ENCODE data around the gene ALG2. TPM values are rescaled to one million over a fixed set of nuclear protein-coding genes. Genes with fewer than 3 reads are reported as not detected.

The ALG2 gene
- total RNA-seq, 1 donor from 2014 or later: 33.0 TPM

- peaks cover 2% of the 10 kb centered on the region for H3K4me1 Mint-ChIP-seq (ENCODE audit: unreplicated experiment)
- peaks cover 35% of the 10 kb centered on the region for H3K36me3 Mint-ChIP-seq (ENCODE audit: unreplicated experiment)
- DNase-seq (ENCODE audit: extremely low spot score, unreplicated experiment): no peak
- H3K4me3 Mint-ChIP-seq (ENCODE audit: unreplicated experiment): no peak overlapping the region
- H3K27ac Mint-ChIP-seq (ENCODE audit: unreplicated experiment): no peak overlapping the region
- no peaks in the 10 kb centered on the region for H3K9me3 Mint-ChIP-seq (ENCODE audit: unreplicated experiment)
- no peaks in the 10 kb centered on the region for H3K27me3 Mint-ChIP-seq (ENCODE audit: unreplicated experiment)
- TF ChIP-seq CTCF (IDR thresholded peaks at IDR 0.05): no peak
Observed at GRCh38 chr9:99230206-99230605, 8.5 kb upstream of the ALG2 start.

GRCh38 chr9:99226054-99226453 lies 4.3 kb upstream of the ALG2 start:
- H3K4me3 Mint-ChIP-seq (ENCODE audit: unreplicated experiment): no peak overlapping the region
- no peak for DNase-seq (ENCODE audit: extremely low spot score, unreplicated experiment)
- no peak for TF ChIP-seq CTCF (IDR thresholded peaks at IDR 0.05)
- peaks cover 25% of the 10 kb centered on the region for H3K4me1 Mint-ChIP-seq (ENCODE audit: unreplicated experiment)
- peaks cover 31% of the 10 kb centered on the region for H3K36me3 Mint-ChIP-seq (ENCODE audit: unreplicated experiment)
- no peaks in the 10 kb centered on the region for H3K9me3 Mint-ChIP-seq (ENCODE audit: unreplicated experiment)
- H3K27me3 Mint-ChIP-seq (ENCODE audit: unreplicated experiment): no peaks in the 10 kb centered on the region
- no peak overlapping the region for H3K27ac Mint-ChIP-seq (ENCODE audit: unreplicated experiment)

- no peaks in the 10 kb centered on the region for H3K9me3 Mint-ChIP-seq (ENCODE audit: unreplicated experiment)
- H3K36me3 Mint-ChIP-seq (ENCODE audit: unreplicated experiment): peaks cover 22% of the 10 kb centered on the region
- H3K27ac Mint-ChIP-seq (ENCODE audit: unreplicated experiment): no peak overlapping the region
- no peaks in the 10 kb centered on the region for H3K27me3 Mint-ChIP-seq (ENCODE audit: unreplicated experiment)
- TF ChIP-seq CTCF (IDR thresholded peaks at IDR 0.05): no peak
- H3K4me3 Mint-ChIP-seq (ENCODE audit: unreplicated experiment): peak overlapping the region; percentile 99
- peaks cover 40% of the 10 kb centered on the region for H3K4me1 Mint-ChIP-seq (ENCODE audit: unreplicated experiment)
- no peak for DNase-seq (ENCODE audit: extremely low spot score, unreplicated experiment)
Observed at GRCh38 chr9:99224445-99224844, 2.7 kb upstream of the ALG2 start.

- no peak for TF ChIP-seq CTCF (IDR thresholded peaks at IDR 0.05)
- no peak for DNase-seq (ENCODE audit: extremely low spot score, unreplicated experiment)
- H3K36me3 Mint-ChIP-seq (ENCODE audit: unreplicated experiment): peaks cover 22% of the 10 kb centered on the region
- peaks cover 43% of the 10 kb centered on the region for H3K4me1 Mint-ChIP-seq (ENCODE audit: unreplicated experiment)
- H3K9me3 Mint-ChIP-seq (ENCODE audit: unreplicated experiment): no peaks in the 10 kb centered on the region
- H3K27me3 Mint-ChIP-seq (ENCODE audit: unreplicated experiment): no peaks in the 10 kb centered on the region
- peak overlapping the region; percentile 100 for H3K27ac Mint-ChIP-seq (ENCODE audit: unreplicated experiment)
- peak overlapping the region; percentile 99 for H3K4me3 Mint-ChIP-seq (ENCODE audit: unreplicated experiment)
Observed at GRCh38 chr9:99222416-99223270, 901 bp upstream of the ALG2 start.

GRCh38 chr9:99221266-99221620 lies 499 bp downstream of the ALG2 start:
- Mint-ChIP-seq H3K36me3 (ENCODE audit: unreplicated experiment) (peaks cover 29% of the 10 kb centered on the region), H3K9me3 (ENCODE audit: unreplicated experiment) (no peaks in the 10 kb centered on the region), H3K27ac (ENCODE audit: unreplicated experiment) (peak overlapping the region; percentile 79), H3K27me3 (ENCODE audit: unreplicated experiment) (no peaks in the 10 kb centered on the region), H3K4me1 (ENCODE audit: unreplicated experiment) (peaks cover 43% of the 10 kb centered on the region), H3K4me3 (ENCODE audit: unreplicated experiment) (peak overlapping the region; percentile 99)
- no peak for TF ChIP-seq CTCF (IDR thresholded peaks at IDR 0.05)
- no peak for DNase-seq (ENCODE audit: extremely low spot score, unreplicated experiment)

Measured in osteocyte (in vitro differentiated cells).